Activated T-helper 2 cell treated with anti-CD3 and anti-CD28 coated beads, Interferon-gamma antibody, Interleukin-2, Interleukin-4, amounts not matched to agents 10 μg/mL and 5 μg/mL and 100 μg/mL, durations not matched to agents 14 hours and 24 hours and 36 hours (primary cell): ENCODE results near the gene LSP1. TPM values are rescaled to one million over a fixed set of nuclear protein-coding genes. Genes with fewer than 3 reads are reported as not detected.
"Not testable (repeated sequence)": the region's sequence is repeated elsewhere in the genome, so short reads cannot be mapped to it uniquely, and the experiment has no call there.

ENCODE experiments used
- DNase-seq: peaks from one replicate; pipeline ENCODE4 v3.0.0; 2021; ENCODE audit warnings: low spot score
- H3K27ac Mint-ChIP-seq: one replicate; pipeline ENCODE4 v1.8.0; 2021; ENCODE audit warnings: mixed read lengths
- H3K27me3 Mint-ChIP-seq: one replicate; pipeline ENCODE4 v1.8.0; 2021; ENCODE audit warnings: low read depth, mixed read lengths
- H3K36me3 Mint-ChIP-seq: one replicate; pipeline ENCODE4 v1.8.0; 2021; ENCODE audit warnings: low read depth, mixed read lengths
- H3K4me1 Mint-ChIP-seq: one replicate; pipeline ENCODE4 v1.8.0; 2021; ENCODE audit warnings: low read depth, mixed read lengths
- H3K4me3 Mint-ChIP-seq: one replicate; pipeline ENCODE4 v1.8.0; 2021; ENCODE audit warnings: low read depth, mild to moderate bottlenecking, moderate library complexity, mixed read lengths
- H3K9me3 Mint-ChIP-seq: one replicate; pipeline ENCODE4 v1.8.0; 2021; ENCODE audit warnings: mixed read lengths
- intact Hi-C: fragments of 100-400 bp; cut with micrococcal nuclease; formaldehyde crosslinking; loops from one replicate; pipeline ENCODE4 v1.15.1; 2023
- total RNA-seq: library from RNA; stranded (reverse); gene quantifications from 2 replicates; pipeline ENCODE4 v1.2.3, GENCODE V29; 2022

The LSP1 gene
- total RNA-seq, 1 donor from 2014 or later, result 449 TPM

- Mint-ChIP-seq H3K36me3 (peaks cover 3% of the 10 kb centered on the region), H3K4me3 (no peak overlapping the region), H3K9me3 (no peaks in the 10 kb centered on the region), H3K27me3 (no peaks in the 10 kb centered on the region), H3K27ac (no peak overlapping the region), H3K4me1 (peaks cover 8% of the 10 kb centered on the region)
- DNase-seq, result no peak
- intact Hi-C loops, result no loop called here
Observed at GRCh38 chr11:1878137-1879031, 25.5 kb downstream of the LSP1 start.

GRCh38 chr11:1879342-1879940 is 26.6 kb downstream of the LSP1 start:
- no peak for DNase-seq
- peaks cover 8% of the 10 kb centered on the region for H3K4me1 Mint-ChIP-seq
- peaks cover 3% of the 10 kb centered on the region for H3K36me3 Mint-ChIP-seq
- intact Hi-C loops, result no loop called here
- H3K27me3 Mint-ChIP-seq, result no peaks in the 10 kb centered on the region
- no peak overlapping the region for H3K4me3 Mint-ChIP-seq
- no peak overlapping the region for H3K27ac Mint-ChIP-seq
- no peaks in the 10 kb centered on the region for H3K9me3 Mint-ChIP-seq

GRCh38 chr11:1879941-1880720 is 27.2 kb downstream of the LSP1 start:
- no peak for DNase-seq
- peaks cover 8% of the 10 kb centered on the region for H3K4me1 Mint-ChIP-seq
- H3K9me3 Mint-ChIP-seq, result no peaks in the 10 kb centered on the region
- intact Hi-C loops, result loop anchor here (5.0 to 10.0 kb wide), 2 partner anchors 37 to 45 kb away; partner anchors contain the start of genes SYT8, TNNI2 and TNNT3
- H3K27ac Mint-ChIP-seq, result no peak overlapping the region
- peaks cover 3% of the 10 kb centered on the region for H3K36me3 Mint-ChIP-seq
- no peaks in the 10 kb centered on the region for H3K27me3 Mint-ChIP-seq
- H3K4me3 Mint-ChIP-seq, result no peak overlapping the region

GRCh38 chr11:1880746-1881441 is 28.0 kb downstream of the LSP1 start:
- Mint-ChIP-seq H3K27me3 (no peaks in the 10 kb centered on the region), H3K9me3 (no peaks in the 10 kb centered on the region), H3K4me1 (peaks cover 6% of the 10 kb centered on the region), H3K36me3 (no peaks in the 10 kb centered on the region), H3K27ac (no peak overlapping the region), H3K4me3 (no peak overlapping the region)
- DNase-seq, result no peak
- intact Hi-C loops, result loop anchor here (5.0 to 10.0 kb wide), 2 partner anchors 36 to 46 kb away; partner anchors contain the start of genes SYT8, TNNI2 and TNNT3

GRCh38 chr11:1881442-1882264 is 28.8 kb downstream of the LSP1 start:
- Mint-ChIP-seq H3K27me3 (no peaks in the 10 kb centered on the region), H3K4me3 (no peak overlapping the region), H3K36me3 (no peaks in the 10 kb centered on the region), H3K9me3 (no peaks in the 10 kb centered on the region), H3K27ac (no peak overlapping the region), H3K4me1 (peaks cover 6% of the 10 kb centered on the region)
- intact Hi-C loops, result loop anchor here (5.0 to 10.0 kb wide), 2 partner anchors 36 to 47 kb away; partner anchors contain the start of genes SYT8, TNNI2 and TNNT3
- no peak for DNase-seq

- Mint-ChIP-seq H3K4me1 (peaks cover 7% of the 10 kb centered on the region), H3K27me3 (no peaks in the 10 kb centered on the region), H3K36me3 (peaks cover under 1% of the 10 kb centered on the region), H3K4me3 (no peak overlapping the region), H3K9me3 (no peaks in the 10 kb centered on the region), H3K27ac (no peak overlapping the region)
- intact Hi-C loops, result loop anchor here (5.0 to 10.0 kb wide), 2 partner anchors 35 to 48 kb away; partner anchors contain the start of genes SYT8, TNNI2 and TNNT3
- peak; percentile 66 for DNase-seq
Observed at GRCh38 chr11:1882265-1883238, 29.7 kb downstream of the LSP1 start.

- Mint-ChIP-seq H3K4me1 (peaks cover 14% of the 10 kb centered on the region), H3K27me3 (no peaks in the 10 kb centered on the region), H3K4me3 (no peak overlapping the region), H3K9me3 (no peaks in the 10 kb centered on the region), H3K36me3 (peaks cover 10% of the 10 kb centered on the region), H3K27ac (no peak overlapping the region)
- DNase-seq, result no peak
- intact Hi-C loops, result loop anchor here (5.0 to 10.0 kb wide), 2 partner anchors 34 to 49 kb away; partner anchors contain the start of genes SYT8, TNNI2 and TNNT3
Observed at GRCh38 chr11:1883346-1884302, 30.7 kb downstream of the LSP1 start.

GRCh38 chr11:1884303-1884700 is 31.4 kb downstream of the LSP1 start:
- H3K4me3 Mint-ChIP-seq, result no peak overlapping the region
- intact Hi-C loops, result loop anchor here (5.0 to 10.0 kb wide), 2 partner anchors 33 to 50 kb away; partner anchors contain the start of genes SYT8, TNNI2 and TNNT3
- H3K4me1 Mint-ChIP-seq, result peaks cover 19% of the 10 kb centered on the region
- no peak for DNase-seq
- H3K9me3 Mint-ChIP-seq, result no peaks in the 10 kb centered on the region
- H3K27me3 Mint-ChIP-seq, result no peaks in the 10 kb centered on the region
- H3K36me3 Mint-ChIP-seq, result peaks cover 15% of the 10 kb centered on the region
- no peak overlapping the region for H3K27ac Mint-ChIP-seq

GRCh38 chr11:1886551-1886950 is 33.7 kb downstream of the LSP1 start:
- peaks cover 19% of the 10 kb centered on the region for H3K36me3 Mint-ChIP-seq
- H3K27ac Mint-ChIP-seq, H3K9me3 Mint-ChIP-seq, H3K27me3 Mint-ChIP-seq, DNase-seq, H3K4me3 Mint-ChIP-seq: not testable (repeated sequence)
- peaks cover 12% of the 10 kb centered on the region for H3K4me1 Mint-ChIP-seq
- intact Hi-C loops, result loop anchor here (10.0 kb wide), 1 partner anchor 52 kb away; the partner anchor contains the start of genes SYT8 and TNNI2
